HG02870 (cell line): ENCODE results near the gene ZFYVE21.
"Not testable (repeated sequence)": the region's sequence is repeated elsewhere in the genome, so short reads cannot be mapped to it uniquely, and the experiment has no call there.

Experiments used
- ATAC-seq: cut with Tn5 transposase; IDR thresholded peaks from one replicate; pipeline ENCODE4 v1.9.1; 2021; ENCODE audit warnings: mild to moderate bottlenecking, moderate library complexity; ENCODE audit not compliant: unreplicated experiment

ZFYVE21 gene

GRCh38 chr14:103755060-103755459, 39.5 kb downstream of the ZFYVE21 start:
- no peak for ATAC-seq

GRCh38 chr14:103758059-103758776, 42.6 kb downstream of the ZFYVE21 start:
- ATAC-seq, result no peak

GRCh38 chr14:103762036-103762435, 46.4 kb downstream of the ZFYVE21 start:
- no peak for ATAC-seq

GRCh38 chr14:103762541-103762940, 46.9 kb downstream of the ZFYVE21 start:
- ATAC-seq, result no peak

GRCh38 chr14:103763730-103764488, 48.3 kb downstream of the ZFYVE21 start:
- ATAC-seq, result peak; percentile 81

- no peak for ATAC-seq
Observed at GRCh38 chr14:103765526-103765925, 49.9 kb downstream of the ZFYVE21 start.

GRCh38 chr14:103767336-103767894, 51.8 kb downstream of the ZFYVE21 start:
- no peak for ATAC-seq

- ATAC-seq, result no peak
Observed at GRCh38 chr14:103770500-103770899, 54.9 kb downstream of the ZFYVE21 start.

- no peak for ATAC-seq
Observed at GRCh38 chr14:103770902-103771301, 55.3 kb downstream of the ZFYVE21 start.

GRCh38 chr14:103772078-103772712, 56.6 kb downstream of the ZFYVE21 start:
- ATAC-seq, result no peak

- no peak for ATAC-seq
Observed at GRCh38 chr14:103773521-103773920, 57.9 kb downstream of the ZFYVE21 start.

GRCh38 chr14:103775506-103775905, 59.9 kb downstream of the ZFYVE21 start:
- ATAC-seq, result no peak

- ATAC-seq, result not testable (repeated sequence)
Observed at GRCh38 chr14:103776319-103776718, 60.7 kb downstream of the ZFYVE21 start.

GRCh38 chr14:103782376-103782775, 66.8 kb downstream of the ZFYVE21 start:
- no peak for ATAC-seq
